SK-N-SH treated with all-trans-retinoic acid at 6 μM for 48 hours (cell line): ENCODE data around the gene TNFRSF12A.

Source experiments
- ARNTL ChIP-seq: fragments of 450-650 bp; formaldehyde crosslinking; IDR thresholded peaks from 2 replicates; pipeline ENCODE4 v1.5.0; 2020; ENCODE audit warnings: low read depth, mild to moderate bottlenecking, moderate library complexity, borderline replicate concordance
- GLIS3 ChIP-seq: fragments of 250-450 bp; sonication (Bioruptor Pico); IDR thresholded peaks from 2 replicates; pipeline ENCODE4 v1.5.0; 2020; ENCODE audit warnings: mild to moderate bottlenecking, moderate library complexity
- ISL1 ChIP-seq: fragments of 250-450 bp; sonication (Bioruptor Pico); IDR thresholded peaks from 2 replicates; pipeline ENCODE4 v2.1.2; 2022; ENCODE audit warnings: mild to moderate bottlenecking, moderate library complexity
- OSR1 ChIP-seq: fragments of 250-450 bp; sonication (Bioruptor Pico); IDR thresholded peaks from 2 replicates; pipeline ENCODE4 v1.8.0; 2022; ENCODE audit warnings: moderate library complexity, mild to moderate bottlenecking, inconsistent platforms
- RARB ChIP-seq: fragments of 250-450 bp; sonication (Bioruptor Pico); IDR thresholded peaks from 2 replicates; pipeline ENCODE4 v1.8.0; 2021; ENCODE audit warnings: mild to moderate bottlenecking, moderate library complexity
- SNAI2 ChIP-seq: fragments of 250-450 bp; sonication (Bioruptor Pico); IDR thresholded peaks from 2 replicates; pipeline ENCODE4 v1.5.0; 2020; ENCODE audit warnings: mild to moderate bottlenecking, moderate library complexity
- TCF4 ChIP-seq: fragments of 250-450 bp; sonication (Bioruptor Pico); IDR thresholded peaks from 2 replicates; pipeline ENCODE4 v1.8.0; 2021; ENCODE audit warnings: mild to moderate bottlenecking, moderate library complexity, borderline replicate concordance
- TOX ChIP-seq: fragments of 250-450 bp; sonication (Bioruptor Pico); IDR thresholded peaks from 2 replicates; pipeline ENCODE4 v1.8.0; 2021; ENCODE audit warnings: mild to moderate bottlenecking, moderate library complexity, borderline replicate concordance
- ZFP3 ChIP-seq: fragments of 250-450 bp; sonication (Bioruptor Pico); IDR thresholded peaks from 2 replicates; pipeline ENCODE4 v1.5.0; 2020; ENCODE audit warnings: mild to moderate bottlenecking, moderate library complexity
- ZFP30 ChIP-seq: fragments of 450-650 bp; formaldehyde crosslinking; IDR thresholded peaks from 2 replicates; pipeline ENCODE4 v1.5.0; 2022; ENCODE audit warnings: mild to moderate bottlenecking, moderate library complexity
- ZNF70 ChIP-seq: fragments of 450-650 bp; formaldehyde crosslinking; IDR thresholded peaks from 2 replicates; pipeline ENCODE4 v1.5.0; 2020; ENCODE audit warnings: mild to moderate bottlenecking, moderate library complexity
- TF ChIP-seq, protein P1 (sequence below): fragments of 250-450 bp; sonication (Bioruptor Pico); IDR thresholded peaks from 2 replicates; pipeline ENCODE4 v1.8.0; 2020; ENCODE audit warnings: mild to moderate bottlenecking, moderate library complexity, borderline replicate concordance
- TF ChIP-seq, protein P2 (sequence below): fragments of 250-450 bp; sonication (Bioruptor Pico); IDR thresholded peaks from 2 replicates; pipeline ENCODE4 v1.5.0; 2020; ENCODE audit warnings: mild to moderate bottlenecking, moderate library complexity
- TF ChIP-seq, protein P3 (sequence below): fragments of 250-450 bp; sonication (Bioruptor Pico); IDR thresholded peaks from 2 replicates; pipeline ENCODE4 v1.5.1; 2020; ENCODE audit warnings: low read depth, mild to moderate bottlenecking, moderate library complexity

DNA sequence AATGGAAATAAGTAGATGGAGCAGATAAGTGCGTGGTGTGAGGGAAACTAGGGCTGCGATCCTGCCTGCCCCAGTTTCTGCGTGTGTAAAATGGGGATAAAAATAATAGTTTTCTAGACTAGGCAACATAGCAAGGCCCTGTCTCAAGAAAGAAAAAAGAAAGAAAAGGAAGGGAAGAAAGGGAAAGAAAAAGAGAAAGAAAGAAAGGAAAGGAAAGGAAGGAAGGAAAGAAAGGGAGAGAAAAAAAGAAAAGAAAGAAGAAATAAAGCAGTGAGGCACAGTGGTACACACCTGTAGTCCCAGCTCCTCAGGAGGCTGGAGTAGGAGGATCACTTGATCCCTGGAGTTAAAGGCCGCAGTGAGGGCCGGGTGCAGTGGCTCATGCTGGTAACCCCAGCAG, 37.8 kb upstream of the TNFRSF12A start:
- TF ChIP-seq, protein P1, sequence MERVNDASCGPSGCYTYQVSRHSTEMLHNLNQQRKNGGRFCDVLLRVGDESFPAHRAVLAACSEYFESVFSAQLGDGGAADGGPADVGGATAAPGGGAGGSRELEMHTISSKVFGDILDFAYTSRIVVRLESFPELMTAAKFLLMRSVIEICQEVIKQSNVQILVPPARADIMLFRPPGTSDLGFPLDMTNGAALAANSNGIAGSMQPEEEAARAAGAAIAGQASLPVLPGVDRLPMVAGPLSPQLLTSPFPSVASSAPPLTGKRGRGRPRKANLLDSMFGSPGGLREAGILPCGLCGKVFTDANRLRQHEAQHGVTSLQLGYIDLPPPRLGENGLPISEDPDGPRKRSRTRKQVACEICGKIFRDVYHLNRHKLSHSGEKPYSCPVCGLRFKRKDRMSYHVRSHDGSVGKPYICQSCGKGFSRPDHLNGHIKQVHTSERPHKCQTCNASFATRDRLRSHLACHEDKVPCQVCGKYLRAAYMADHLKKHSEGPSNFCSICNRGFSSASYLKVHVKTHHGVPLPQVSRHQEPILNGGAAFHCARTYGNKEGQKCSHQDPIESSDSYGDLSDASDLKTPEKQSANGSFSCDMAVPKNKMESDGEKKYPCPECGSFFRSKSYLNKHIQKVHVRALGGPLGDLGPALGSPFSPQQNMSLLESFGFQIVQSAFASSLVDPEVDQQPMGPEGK = no peak
- no peak for TF ChIP-seq ZNF70 (CRISPR knock-in tag)
- no peak for TF ChIP-seq RARB (CRISPR knock-in tag)
- no peak for TF ChIP-seq SNAI2
- TF ChIP-seq, protein P2, sequence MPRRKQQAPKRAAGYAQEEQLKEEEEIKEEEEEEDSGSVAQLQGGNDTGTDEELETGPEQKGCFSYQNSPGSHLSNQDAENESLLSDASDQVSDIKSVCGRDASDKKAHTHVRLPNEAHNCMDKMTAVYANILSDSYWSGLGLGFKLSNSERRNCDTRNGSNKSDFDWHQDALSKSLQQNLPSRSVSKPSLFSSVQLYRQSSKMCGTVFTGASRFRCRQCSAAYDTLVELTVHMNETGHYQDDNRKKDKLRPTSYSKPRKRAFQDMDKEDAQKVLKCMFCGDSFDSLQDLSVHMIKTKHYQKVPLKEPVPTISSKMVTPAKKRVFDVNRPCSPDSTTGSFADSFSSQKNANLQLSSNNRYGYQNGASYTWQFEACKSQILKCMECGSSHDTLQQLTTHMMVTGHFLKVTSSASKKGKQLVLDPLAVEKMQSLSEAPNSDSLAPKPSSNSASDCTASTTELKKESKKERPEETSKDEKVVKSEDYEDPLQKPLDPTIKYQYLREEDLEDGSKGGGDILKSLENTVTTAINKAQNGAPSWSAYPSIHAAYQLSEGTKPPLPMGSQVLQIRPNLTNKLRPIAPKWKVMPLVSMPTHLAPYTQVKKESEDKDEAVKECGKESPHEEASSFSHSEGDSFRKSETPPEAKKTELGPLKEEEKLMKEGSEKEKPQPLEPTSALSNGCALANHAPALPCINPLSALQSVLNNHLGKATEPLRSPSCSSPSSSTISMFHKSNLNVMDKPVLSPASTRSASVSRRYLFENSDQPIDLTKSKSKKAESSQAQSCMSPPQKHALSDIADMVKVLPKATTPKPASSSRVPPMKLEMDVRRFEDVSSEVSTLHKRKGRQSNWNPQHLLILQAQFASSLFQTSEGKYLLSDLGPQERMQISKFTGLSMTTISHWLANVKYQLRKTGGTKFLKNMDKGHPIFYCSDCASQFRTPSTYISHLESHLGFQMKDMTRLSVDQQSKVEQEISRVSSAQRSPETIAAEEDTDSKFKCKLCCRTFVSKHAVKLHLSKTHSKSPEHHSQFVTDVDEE (CRISPR knock-in tag) = no peak
- no peak for TF ChIP-seq GLIS3 (CRISPR knock-in tag)
- no peak for TF ChIP-seq TCF4 (CRISPR knock-in tag)
- TF ChIP-seq ARNTL (CRISPR knock-in tag) = no peak
- TF ChIP-seq ZFP3 (CRISPR knock-in tag) = no peak
- no peak for TF ChIP-seq ISL1 (CRISPR knock-in tag)
- TF ChIP-seq, protein P3, sequence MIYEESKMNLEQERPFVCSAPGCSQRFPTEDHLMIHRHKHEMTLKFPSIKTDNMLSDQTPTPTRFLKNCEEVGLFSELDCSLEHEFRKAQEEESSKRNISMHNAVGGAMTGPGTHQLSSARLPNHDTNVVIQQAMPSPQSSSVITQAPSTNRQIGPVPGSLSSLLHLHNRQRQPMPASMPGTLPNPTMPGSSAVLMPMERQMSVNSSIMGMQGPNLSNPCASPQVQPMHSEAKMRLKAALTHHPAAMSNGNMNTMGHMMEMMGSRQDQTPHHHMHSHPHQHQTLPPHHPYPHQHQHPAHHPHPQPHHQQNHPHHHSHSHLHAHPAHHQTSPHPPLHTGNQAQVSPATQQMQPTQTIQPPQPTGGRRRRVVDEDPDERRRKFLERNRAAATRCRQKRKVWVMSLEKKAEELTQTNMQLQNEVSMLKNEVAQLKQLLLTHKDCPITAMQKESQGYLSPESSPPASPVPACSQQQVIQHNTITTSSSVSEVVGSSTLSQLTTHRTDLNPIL (CRISPR knock-in tag) = no peak
- TF ChIP-seq ZFP30 (CRISPR knock-in tag) = no peak
- TF ChIP-seq TOX = no peak
- no peak for TF ChIP-seq OSR1
